GM19238 (cell line): ENCODE results near the gene MACC1.

Experiments used
- DNase-seq: peaks from one replicate; pipeline ENCODE4 v3.0.0; 2011; ENCODE audit warnings: low spot score; ENCODE audit not compliant: insufficient read length

The MACC1 gene

DNA sequence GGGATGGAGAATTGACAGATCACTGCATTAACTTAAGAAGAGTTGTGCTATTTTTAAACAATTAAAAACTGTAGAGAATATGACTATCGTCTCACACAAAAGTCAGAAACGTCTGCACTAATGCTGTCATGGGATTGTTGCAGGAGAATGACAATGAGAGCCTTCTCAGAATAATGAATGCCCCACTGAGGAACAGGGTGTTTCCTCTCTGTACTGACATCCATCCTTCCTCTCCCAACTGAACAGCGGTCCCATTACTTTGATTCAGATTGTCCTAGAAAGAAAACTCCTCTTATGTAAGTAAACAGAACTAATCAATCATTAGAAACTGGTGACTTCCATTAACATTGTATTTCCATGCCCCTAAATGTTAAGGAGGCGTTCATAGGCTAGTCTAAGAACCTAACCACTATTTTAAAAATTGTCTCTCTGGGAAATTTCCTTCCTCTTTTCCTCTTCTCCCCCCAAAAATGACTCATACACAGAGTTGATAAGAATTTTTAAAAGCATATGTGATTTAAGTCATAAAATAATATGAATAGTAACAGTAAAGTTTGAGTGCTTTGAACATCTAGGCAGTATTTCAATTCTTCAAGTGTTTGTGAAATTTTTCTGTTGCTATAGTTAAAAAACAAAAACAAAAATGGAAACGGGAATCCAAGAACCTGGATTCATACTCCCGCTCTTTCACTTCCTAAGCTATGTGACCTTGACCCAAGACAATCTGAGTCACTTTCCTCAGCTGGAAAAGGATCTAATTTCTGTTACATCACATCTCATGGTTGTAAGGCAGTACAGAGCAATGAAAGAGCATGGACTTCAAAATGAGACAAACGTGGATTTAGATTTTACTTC, 12.7 kb upstream of the MACC1 start:
- no peak for DNase-seq

DNA sequence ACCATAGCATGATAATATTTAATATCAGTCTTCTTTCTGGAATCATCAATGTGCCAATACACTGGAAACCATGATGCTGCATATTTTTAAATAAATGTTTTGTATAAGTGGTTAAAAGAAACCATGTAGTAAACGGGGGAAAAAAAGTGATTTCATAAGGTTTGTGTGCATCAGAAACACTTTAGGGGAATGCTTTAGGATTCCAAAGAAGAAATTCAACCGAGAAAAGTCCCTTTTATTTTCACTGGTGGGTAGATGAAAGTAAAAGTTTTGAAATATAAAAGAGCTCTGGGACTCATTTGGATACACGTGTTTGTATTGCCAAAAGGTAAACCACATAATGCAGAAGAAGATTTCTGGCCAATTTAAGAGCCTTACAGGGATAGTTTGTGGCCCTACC, 11.9 kb upstream of the MACC1 start:
- DNase-seq: no peak

DNA sequence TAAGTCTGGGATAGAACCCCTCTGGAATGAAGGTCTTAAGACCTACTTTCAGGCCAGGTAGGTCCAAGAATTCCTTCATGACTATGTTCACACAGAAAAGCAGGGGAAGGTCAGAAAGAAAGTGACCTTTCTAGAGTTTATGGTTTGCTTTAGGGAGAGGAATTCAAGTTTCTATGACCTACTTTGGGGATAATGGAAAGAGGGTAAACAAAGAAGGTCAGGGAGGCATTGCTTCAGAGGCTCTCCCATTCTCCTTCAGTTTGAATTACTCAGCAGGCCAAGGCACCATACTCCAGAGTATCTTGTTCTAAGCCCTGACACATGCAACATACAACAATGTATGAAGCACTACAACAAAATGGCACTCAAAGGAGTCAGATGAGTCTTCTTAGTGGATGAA, 11.5 kb upstream of the MACC1 start:
- DNase-seq: no peak

DNA sequence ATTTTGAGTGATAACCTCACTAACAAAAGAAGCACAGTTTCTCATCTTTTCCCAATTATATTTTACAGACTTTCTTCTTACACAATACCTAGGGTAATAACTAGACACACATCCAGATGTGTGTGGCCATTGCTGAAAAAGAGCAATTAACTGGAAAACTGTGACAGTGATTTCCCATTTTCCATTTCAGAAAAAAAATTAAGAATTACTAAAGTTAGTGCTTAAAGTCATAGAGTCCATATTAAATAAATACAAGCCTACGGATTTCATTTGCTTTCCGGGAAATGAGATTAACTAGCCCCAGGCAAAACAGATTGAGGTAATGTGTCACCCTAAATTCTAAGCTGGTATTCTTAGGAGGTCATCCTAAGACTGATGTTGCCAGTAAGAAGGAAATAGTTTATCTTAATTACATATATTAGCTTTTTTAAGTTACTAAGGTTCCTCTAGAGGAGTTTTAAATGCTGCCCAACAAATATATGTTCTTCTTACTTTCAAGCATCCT, 10.2 kb upstream of the MACC1 start:
- no peak for DNase-seq

DNA sequence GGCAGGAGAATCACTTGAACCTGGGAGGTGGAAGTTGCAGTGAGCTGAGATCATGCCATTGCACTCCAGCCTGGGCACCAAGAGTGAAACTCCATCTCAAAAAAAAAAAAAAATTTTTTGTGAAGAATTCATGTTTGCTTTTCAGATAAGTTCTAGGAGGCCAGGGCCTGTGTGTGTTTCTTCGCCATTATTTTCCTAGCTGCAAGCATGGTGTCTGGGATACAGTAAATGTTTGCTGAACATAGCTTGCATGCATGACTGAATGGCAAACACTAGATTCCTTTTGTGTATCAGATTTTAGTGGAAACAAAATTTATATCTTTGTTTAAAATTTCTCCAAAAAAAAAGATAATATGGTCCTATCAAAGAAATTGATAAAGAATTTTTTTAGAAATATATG, 9.7 kb upstream of the MACC1 start:
- no peak for DNase-seq

DNA sequence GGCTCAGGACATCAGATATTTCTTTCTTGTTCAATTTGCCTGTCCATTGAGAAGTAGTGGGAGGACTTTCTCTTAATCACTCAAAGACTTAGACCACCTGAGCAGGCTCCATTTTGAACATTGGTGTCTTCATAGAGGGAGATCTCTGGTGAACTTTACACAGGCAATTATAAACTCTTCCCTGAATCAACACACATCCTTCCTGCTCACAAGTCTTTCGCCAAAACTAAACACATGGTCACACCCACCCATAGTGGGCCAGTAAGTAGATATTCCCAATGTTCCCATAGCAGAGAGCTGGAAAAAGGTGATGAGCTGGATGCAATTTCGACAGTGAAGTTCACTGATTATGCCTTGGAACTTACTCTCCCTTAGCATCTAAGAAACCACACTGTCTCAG, 8.2 kb upstream of the MACC1 start:
- DNase-seq: no peak

DNA sequence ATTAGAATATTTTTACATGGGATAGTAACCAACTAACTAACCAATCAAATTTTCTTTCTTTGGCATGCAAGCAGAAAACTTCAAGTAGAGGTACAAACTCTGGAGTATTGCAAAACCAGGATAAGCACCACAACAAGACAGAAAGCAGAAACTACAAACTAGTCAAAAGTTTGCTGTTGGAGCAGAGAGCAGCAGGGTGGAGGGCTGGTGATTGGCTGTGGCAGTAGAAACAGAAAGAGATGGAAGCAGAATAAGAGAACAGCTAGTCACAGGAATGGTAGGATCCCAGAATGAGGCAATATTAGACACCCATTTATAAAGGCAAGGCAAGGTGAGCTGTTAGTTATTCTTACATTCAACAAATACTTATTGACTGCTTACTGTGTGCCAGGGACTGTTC, 6.8 kb upstream of the MACC1 start:
- DNase-seq: no peak

DNA sequence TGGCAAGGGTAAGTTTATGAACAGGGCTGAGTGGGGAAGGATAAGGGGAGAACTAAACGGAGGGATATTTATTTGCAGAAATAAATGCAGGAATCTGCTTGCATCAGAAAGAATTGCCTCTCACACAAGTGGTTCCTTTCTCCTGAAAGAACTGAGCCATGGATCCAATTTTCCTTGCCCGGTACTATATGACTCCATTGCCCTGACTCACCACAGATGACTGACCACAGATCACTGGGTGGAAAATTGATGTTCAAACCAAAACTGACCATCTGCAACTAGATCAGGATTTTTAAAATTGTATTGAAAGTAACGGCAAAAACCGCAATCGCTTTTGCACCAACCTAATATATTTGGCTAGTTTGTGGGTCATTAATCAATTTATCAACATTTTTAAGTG, 6.2 kb upstream of the MACC1 start:
- DNase-seq: no peak

DNA sequence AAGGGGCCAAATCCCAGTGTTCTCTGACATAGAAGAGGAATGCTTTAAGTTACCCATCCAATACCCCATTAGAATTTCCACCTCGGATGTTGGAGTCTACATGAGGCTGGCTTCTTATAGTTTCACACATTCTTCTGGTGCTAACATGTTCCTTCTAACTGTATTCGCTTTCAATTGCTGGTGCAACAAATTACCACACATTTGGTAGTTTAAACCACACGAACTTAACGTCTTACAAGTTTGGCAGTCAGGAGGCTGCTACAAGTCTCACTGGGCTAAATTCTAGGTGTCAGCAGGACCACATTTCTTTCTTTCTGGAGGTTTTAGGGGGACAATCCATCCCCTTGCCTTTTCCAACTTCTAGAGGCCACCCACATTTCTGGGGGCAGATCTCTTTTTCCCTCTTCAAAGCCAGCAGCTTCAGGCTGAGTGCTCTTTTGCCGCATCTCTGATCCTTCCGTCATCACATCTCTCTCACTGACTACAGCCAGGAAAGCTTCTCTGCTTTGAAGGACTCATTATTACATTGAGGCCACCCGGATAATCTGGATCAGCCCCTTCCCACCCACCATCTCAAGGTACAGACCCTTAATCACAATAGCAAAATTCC, 5.1 kb upstream of the MACC1 start:
- no peak for DNase-seq

DNA sequence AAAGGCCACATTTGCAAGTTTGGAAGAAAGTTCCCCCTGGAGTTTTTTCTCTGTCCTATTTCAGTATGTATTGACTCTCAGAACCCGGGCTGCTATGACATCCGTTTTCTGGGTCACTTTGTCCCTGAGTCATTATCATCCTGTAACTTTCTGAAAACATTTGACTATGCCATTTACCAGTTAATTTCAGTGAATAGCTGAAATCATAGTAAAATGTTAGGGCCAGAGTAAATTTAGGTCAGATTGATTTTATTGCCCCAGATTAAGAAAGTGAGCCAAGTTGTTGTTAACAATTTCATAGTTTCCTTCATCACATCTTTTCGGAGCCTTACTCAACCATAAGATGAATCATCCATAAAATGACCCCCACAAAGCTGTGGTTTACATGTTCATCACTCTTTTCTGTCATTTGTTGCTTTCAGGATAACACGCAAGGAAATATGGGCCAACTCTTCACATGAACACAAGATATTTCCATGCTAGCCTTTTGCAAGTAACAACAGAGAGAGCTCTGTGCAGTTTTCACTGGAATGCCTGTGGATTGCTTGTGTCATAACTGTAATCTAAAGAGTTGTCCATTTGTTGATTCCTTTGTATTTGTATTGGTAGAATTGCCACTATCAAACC, 3.9 kb upstream of the MACC1 start:
- no peak for DNase-seq

DNA sequence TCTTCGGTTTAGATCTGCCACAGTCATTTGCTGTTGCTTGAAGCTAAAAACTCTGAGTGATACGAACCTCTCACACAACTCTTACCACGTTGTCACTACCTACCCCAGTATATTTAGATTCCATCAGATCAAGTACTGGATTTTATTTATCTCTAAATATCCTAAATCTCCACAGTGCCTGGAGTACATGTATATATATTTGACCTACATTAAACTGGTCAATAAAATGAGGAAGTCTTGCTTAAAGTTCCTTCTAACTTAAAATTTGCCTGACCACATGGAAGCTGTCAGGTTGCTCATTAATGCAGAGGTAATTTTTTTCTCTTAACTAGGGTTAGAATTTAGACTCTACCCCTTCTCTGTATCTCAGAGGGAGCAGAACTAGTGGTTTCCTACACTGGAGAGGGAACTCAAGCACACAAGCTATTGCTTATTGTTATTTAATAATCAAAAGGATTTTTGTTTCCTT, 3.1 kb upstream of the MACC1 start:
- no peak for DNase-seq

DNA sequence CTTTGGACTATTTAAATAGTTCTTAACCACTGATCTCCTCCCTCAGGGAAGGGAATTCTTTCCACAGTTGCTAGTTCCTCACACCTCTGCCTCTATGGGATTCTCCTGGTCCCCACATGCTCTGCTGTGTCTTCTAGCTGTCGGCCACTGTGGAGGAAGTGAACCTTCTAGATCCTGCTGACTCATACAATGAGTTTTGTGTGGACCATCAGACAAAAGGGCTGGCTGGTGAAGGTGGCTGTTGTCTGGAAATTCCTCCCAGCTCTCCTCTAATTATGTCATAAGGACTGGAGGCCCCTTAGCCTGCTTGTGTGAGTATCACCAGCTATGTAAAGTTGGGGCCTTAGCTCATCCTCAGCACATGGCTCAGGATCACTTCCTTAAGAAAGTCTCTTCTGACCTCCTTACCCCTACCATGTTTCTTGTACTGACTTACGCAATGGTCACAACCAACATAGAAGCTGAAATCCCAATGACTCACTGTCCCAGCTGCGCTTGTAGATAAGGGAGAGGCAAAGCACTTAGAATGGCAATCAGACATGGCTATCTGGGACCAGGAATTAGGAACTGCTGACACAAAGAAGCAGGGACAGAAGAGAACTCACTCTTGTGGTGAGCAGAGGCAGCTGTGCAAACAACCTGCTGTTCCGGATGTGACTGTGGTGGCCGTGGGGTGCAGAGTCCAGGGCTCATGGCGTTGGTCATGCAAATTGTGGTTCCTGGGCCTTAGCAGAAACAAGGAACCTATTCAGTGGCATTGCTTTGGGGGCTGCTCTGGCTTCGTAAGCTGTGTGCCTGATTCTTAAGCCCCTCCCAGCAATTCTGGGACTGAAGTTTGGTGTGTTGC, 2.5 kb upstream of the MACC1 start:
- no peak for DNase-seq

DNA sequence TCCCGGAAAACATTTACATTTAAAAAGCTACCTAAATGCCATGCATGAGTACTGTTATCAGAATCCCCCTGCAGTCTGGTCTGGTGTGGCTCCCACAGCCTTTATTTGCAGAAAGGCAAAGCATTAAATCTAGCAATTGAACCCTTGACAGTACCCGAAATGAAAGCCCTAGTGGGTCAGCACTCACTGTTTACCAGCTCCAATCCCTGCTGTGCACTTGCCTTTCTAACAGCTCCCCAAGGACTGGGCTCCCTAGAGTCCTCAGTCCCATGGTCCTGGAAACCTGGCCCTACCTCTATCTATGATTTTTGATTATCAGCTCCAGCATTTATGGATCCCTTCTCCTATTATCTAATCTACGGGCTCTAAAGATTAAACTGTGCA, 1.9 kb upstream of the MACC1 start:
- no peak for DNase-seq

DNA sequence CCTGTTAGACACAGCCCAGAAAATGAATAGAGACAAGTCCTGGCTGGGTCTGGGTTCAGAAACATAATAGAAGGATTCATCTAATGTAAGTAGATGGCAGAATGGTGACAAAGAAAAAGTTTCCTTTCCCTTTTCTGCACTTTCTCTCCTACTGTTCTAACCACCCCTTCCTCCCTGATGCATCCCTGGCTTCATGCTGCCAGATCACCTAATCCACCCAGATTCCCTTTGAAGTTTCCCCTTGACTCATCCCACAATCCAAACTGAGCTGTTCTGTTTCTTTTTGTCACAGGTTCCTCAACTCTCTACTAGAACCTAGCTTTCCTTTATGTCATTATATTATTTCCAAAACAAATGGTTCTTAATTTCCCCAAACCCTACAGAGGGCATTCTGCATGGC, 1.1 kb upstream of the MACC1 start:
- no peak for DNase-seq

DNA sequence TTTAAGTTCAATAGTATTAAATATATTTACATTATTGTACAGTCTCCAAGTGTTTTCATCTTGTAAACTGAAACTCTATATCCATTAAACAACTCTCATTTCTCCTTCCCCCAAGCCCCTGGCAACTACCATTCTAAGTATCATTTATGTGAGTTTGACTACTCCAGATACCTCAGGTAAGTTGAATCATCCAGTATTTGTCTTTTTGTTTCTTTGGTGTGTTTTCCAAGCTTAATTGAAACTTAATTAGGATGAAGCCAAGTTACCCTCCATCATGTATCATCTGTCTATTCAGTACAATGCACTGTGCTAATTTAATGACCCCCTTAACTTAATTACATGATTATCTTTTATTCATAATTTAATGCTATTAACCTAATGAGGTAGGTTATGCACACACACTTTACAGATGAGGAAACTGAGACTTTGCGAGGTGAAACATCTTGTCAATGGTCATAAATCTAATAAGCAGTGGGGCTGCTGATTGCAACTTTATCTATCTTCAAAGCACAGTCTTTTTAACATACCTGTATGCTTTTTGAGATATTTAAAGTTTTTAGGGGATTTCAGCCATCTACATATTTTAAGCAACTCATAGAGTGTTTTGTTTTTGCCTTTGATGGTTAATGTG, 663 bp downstream of the MACC1 start:
- no peak for DNase-seq

DNA sequence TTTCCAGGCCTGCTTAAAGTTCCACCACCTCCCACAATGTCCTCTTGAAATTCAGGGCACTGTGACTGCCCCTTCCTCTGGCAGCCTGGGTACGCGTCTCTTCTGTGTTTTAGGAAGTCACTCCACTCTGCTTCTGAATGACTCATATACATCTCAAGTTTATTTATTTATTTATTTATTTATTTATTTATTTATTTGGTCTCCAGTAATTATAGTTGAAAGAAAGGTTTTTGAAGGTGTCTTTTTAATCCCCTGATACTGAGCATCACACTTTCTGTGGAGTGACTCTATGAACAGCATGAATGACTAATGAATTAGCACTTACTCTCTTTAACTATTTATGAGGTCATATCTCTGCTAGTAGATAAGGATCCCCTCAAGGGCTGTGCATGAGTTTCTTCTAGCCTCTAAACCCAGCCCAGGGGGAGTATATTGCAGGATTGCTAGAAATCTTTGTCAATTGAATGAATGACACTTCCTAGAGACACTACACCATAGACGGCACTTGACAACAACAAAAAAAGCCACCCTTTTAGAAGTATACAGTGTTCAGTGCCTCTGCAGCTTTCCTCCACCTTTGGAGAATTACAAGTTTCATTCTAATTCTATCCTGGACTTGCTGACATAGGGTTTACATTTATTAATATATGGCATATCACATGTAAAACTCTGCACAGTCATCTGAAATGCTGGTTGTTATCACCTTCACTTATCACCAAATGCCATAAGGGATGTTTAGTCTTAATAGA, 2.1 kb downstream of the MACC1 start:
- DNase-seq: no peak

DNA sequence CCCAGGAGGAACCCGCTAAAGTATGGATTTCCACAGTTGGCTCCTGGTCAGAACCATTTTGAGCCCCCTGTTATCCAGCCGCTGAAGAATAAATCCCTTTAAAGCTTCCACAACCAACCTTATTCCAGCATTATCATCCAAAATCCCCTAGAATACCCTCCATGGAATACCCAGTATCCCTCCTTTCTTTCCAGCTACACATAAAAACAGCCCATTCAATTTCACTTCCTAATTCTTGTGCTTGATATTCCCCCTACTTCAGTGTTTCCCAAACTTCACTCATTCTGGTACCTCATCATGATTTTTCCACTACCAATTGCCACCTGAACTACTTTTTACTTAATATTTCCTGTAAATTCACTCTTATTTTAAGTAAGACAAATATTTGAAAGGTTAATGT, 3.1 kb downstream of the MACC1 start:
- no peak for DNase-seq

DNA sequence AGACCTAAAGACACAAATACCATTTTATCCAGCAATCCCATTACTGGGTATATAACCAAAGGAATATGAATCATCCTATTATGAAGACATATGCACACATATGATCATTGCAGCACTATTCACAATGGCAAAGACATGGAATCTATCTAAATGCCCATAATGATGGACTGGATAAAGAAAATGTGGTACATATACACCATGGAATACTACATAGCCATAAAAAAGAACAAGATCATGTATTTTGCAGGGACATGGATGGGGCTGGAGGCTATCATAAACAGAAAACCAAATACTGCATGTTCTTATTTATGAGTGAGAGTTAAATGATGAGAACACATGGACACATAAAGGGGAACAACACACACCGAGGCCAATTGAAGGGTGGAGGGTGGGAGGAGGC, 3.8 kb downstream of the MACC1 start:
- no peak for DNase-seq

DNA sequence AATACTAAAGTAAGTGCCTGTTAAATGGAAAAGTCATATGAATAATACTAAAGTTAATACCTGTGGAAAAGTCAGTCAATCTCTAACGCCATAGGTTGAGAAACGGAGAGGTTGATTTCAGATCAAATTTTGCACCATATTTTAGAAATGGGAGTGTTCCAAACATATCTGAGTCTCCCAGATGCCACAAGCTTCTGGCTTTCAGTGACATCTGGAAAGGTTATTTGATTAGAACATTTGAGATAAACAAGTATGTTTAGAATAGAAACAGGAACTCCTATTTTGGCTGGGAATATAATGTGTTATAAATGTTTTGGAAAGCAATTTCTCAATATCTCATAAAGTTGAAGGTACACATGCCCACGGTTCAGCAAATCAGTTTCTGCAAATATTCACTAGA, 5.8 kb downstream of the MACC1 start:
- no peak for DNase-seq

DNA sequence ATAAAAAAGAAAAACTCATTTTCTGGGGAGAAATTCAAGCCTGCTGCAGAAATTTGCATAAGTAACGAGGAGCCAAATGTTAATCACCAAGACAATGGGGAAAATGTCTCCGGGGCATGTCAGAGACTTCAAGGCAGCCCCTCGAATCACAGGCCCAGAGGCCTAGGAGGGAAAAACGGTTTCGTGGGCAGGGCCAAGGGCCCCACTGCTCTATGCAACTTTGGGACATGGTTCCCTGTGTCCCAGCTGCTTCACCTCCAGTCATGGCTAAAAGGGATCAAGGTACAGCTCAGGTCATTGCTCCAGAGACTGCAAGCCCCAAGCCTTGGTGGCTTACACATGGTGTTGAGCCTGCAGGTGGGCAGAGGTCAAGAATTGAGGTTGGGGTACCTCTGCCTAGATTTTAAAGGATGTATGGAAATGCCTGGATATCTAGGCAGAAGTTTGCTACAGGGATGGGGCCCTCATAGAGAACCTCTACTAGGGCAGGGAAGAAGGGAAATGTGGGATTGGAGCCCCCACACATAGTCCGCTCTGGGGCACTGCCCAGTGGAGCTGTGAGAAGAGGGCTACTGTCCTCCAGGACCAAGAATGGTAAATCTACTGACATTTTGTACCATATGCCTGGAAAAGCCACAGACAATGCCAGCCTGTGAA, 8.4 kb downstream of the MACC1 start:
- no peak for DNase-seq
